Colon (tissue), 2 donors: Measurements from ENCODE around the gene NDUFA9.

Experiments used
- FAIRE-seq: peaks from 2 replicates; lab custom pipeline; 2012; peaks lifted over from hg19 to GRCh38; lab: Jason Lieb, UNC
- donor health status: control.
- donor health status: control.

Gene NDUFA9

GRCh38 chr12:4648501-4649357 is at the start of gene NDUFA9, which contains the start of gene AKAP3:
Gene NDUFA9 (plus strand): TSS chr12:4649114. CDS start chr12:4649127, 13 bp downstream.
Gene AKAP3 (minus strand): TSS chr12:4649051. CDS start chr12:4638196, 10,855 bp downstream.
- FAIRE-seq, result peak; percentile 77

- no peak for FAIRE-seq
These were observed 45.5 kb upstream of the NDUFA9 start for GRCh38 chr12:4603421-4603820.

GRCh38 chr12:4603946-4604345 is 45.0 kb upstream of the NDUFA9 start:
- FAIRE-seq, result no peak

- FAIRE-seq, result no peak
These were observed 44.2 kb upstream of the NDUFA9 start for GRCh38 chr12:4604684-4605193.

- no peak for FAIRE-seq
These were observed 41.9 kb upstream of the NDUFA9 start for GRCh38 chr12:4607056-4607455.

- no peak for FAIRE-seq
These were observed 39.8 kb upstream of the NDUFA9 start for GRCh38 chr12:4609071-4609470.

- no peak for FAIRE-seq
These were observed 38.4 kb upstream of the NDUFA9 start for GRCh38 chr12:4610481-4610880.

GRCh38 chr12:4615667-4616066 is 33.2 kb upstream of the NDUFA9 start:
- FAIRE-seq, result no peak

- no peak for FAIRE-seq
These were observed 27.4 kb upstream of the NDUFA9 start for GRCh38 chr12:4621511-4621910.

- FAIRE-seq, result no peak
These were observed 22.4 kb upstream of the NDUFA9 start for GRCh38 chr12:4626543-4626942.

GRCh38 chr12:4628406-4628805 is 20.5 kb upstream of the NDUFA9 start:
- no peak for FAIRE-seq

- no peak for FAIRE-seq
These were observed 18.7 kb upstream of the NDUFA9 start for GRCh38 chr12:4630262-4630661.

GRCh38 chr12:4643747-4644146 is 5.2 kb upstream of the NDUFA9 start:
- no peak for FAIRE-seq

- no peak for FAIRE-seq
These were observed 3.9 kb upstream of the NDUFA9 start for GRCh38 chr12:4645023-4645422.

GRCh38 chr12:4648104-4648500 is 812 bp upstream of the NDUFA9 start:
- no peak for FAIRE-seq

- no peak for FAIRE-seq
These were observed 396 bp downstream of the NDUFA9 start for GRCh38 chr12:4649358-4649661.

GRCh38 chr12:4653257-4653656 is 4.3 kb downstream of the NDUFA9 start:
- no peak for FAIRE-seq

GRCh38 chr12:4653691-4654090 is 4.8 kb downstream of the NDUFA9 start:
- no peak for FAIRE-seq

GRCh38 chr12:4663971-4664505 is 15.1 kb downstream of the NDUFA9 start:
- no peak for FAIRE-seq

- no peak for FAIRE-seq
These were observed 16.3 kb downstream of the NDUFA9 start for GRCh38 chr12:4665236-4665635.

GRCh38 chr12:4679711-4680110 is 30.8 kb downstream of the NDUFA9 start:
- no peak for FAIRE-seq

- no peak for FAIRE-seq
These were observed 32.8 kb downstream of the NDUFA9 start for GRCh38 chr12:4681732-4682131.

- no peak for FAIRE-seq
These were observed 36.4 kb downstream of the NDUFA9 start for GRCh38 chr12:4685317-4685716.

- no peak for FAIRE-seq
These were observed 41.8 kb downstream of the NDUFA9 start for GRCh38 chr12:4690760-4691159.
